ENCODE measurements around the gene UXT. TPM values are rescaled to one million over a fixed set of nuclear protein-coding genes. Genes with fewer than 3 reads are reported as not detected.

UXT gene
- total and polyA plus RNA-seq, 9 of the 15 experiments (the other 6 are each of a cell fraction or from before 2014, with no cell fraction given), result 141 to 300 (median 204) TPM

GRCh38 chrX:47625365-47625764 lies 33.6 kb downstream of the UXT start:
- Histone ChIP-seq H3K9me3 (replicated peaks; ENCODE audit: control insufficient read depth, insufficient read depth, low read depth, low read length) (no peaks in the 10 kb centered on the region), H4K20me1 (replicated peaks; ENCODE audit: control insufficient read depth, insufficient read depth, low read length) (no peaks in the 10 kb centered on the region; the same call in 1 of the 2 replicates), H2AFZ (ENCODE audit: low read depth, low read length) (no peak overlapping the region), H3K79me2 (ENCODE audit: control insufficient read depth, insufficient read depth, low read length) (no peaks in the 10 kb centered on the region), H3K27ac (ENCODE audit: extremely low read depth, low read depth, low read length) (no peak overlapping the region), H3K4me2 (ENCODE audit: insufficient read depth, low read length) (no peak overlapping the region), H3K36me3 (ENCODE audit: control insufficient read depth, insufficient read depth, low read length) (no peaks in the 10 kb centered on the region), H3K4me1 (replicated peaks in 1 of 2; ENCODE audit: control insufficient read depth in 2 of 2, insufficient read depth in 2 of 2, low read length in 2 of 2) (peaks cover 9 to 19% of the 10 kb centered on the region in 2 experiments), H3K9ac (ENCODE audit: insufficient read depth in 1 of 2, low read depth in 2 of 2, low read length in 2 of 2) (no peak overlapping the region), H3K27me3 (ENCODE audit: control insufficient read depth in 2 of 2, insufficient read depth in 2 of 2, low read length in 2 of 2) (peaks cover 0 to 34% of the 10 kb centered on the region in 2 experiments; a peak in 2 of 5 replicates), H3K9me1 (ENCODE audit: control insufficient read depth, insufficient read depth, low read length) (no peaks in the 10 kb centered on the region), H3K4me3 (no peak overlapping the region)
- TF ChIP-seq SAFB2 (IDR thresholded peaks at IDR 0.05; ENCODE audit: borderline replicate concordance, low read depth, low read length, severe bottlenecking) (no peak), ZBED1 (IDR thresholded peaks at IDR 0.05) (no peak), CBX2 (IDR thresholded peaks at IDR 0.05; ENCODE audit: insufficient read depth, low read length, poor library complexity, severe bottlenecking) (no peak), PYGO2 (tag; IDR thresholded peaks at IDR 0.05) (no peak), RNF2 (IDR thresholded peaks at IDR 0.05) (no peak), ZNF407 (IDR thresholded peaks at IDR 0.05; ENCODE audit: low read depth) (no peak), TEAD4 (IDR thresholded peaks at IDR 0.05; ENCODE audit: low read length) (no peak), TEAD4 (CRISPR knock-in tag; IDR thresholded peaks at IDR 0.05; ENCODE audit: borderline replicate concordance) (no peak), ZNF436 (CRISPR knock-in tag; IDR thresholded peaks at IDR 0.05) (no peak)
- intact Hi-C loops (cut with micrococcal nuclease), result no loop called here
- FAIRE-seq, result no peak
- no peak for ATAC-seq
- in situ Hi-C loops (cut with MboI), result no loop called here
- no peak for DNase-seq (ENCODE audit: extremely low read depth in 1 of 4, low spot score in 3 of 4)
- ChIA-PET POLR2A (interaction anchor here (0.5 kb wide), 1 partner anchor 15 kb away, joined by 4 read pairs; no protein-coding TSS in a partner anchor), CTCF (ENCODE audit: low intra/inter-chr PET ratio) (no interaction called here)
- whole genome bisulfite sequencing (ENCODE audit: insufficient coverage, low coverage, missing lambda C conversion rate), result 72% methylated on average over 2 of the region's 2 CpGs
- no TSS peak for BruUV-seq (replicated peaks)
